ENCODE results near the gene TMEM269.

- no peak for TF ChIP-seq POLR2AphosphoS5 (IDR thresholded peaks at IDR 0.05)
- TF ChIP-seq POLR2A (IDR thresholded peaks at IDR 0.05), result no peak
- no peak for TF ChIP-seq EP300 (IDR thresholded peaks at IDR 0.05)
Measured at GRCh38 chr1:42756956-42757891, 27.6 kb upstream of the TMEM269 start.
